Right renal pelvis (tissue), 4 donors: Measurements from ENCODE around the gene AHI1. TPM values are rescaled to one million over a fixed set of nuclear protein-coding genes. Genes with fewer than 3 reads are reported as not detected.

ENCODE experiments used
- DNase-seq, 4 donors: peaks; one replicate each; pipeline ENCODE4 v3.0.0-alpha.2; 2013; ENCODE audit warnings: low read depth in 4 of 4, low spot score in 3 of 4, missing footprints in 1 of 4
- polyA plus RNA-seq, 4 donors: library from polyadenylated mRNA; unstranded; fragments of 120-200 nt; gene quantifications; one replicate each; pipeline ENCODE4 v1.2.1, GENCODE V29; 2013; ENCODE audit not compliant: insufficient read length in 4 of 4

Gene AHI1
- polyA plus RNA-seq, 4 donors, result 47.5 to 70.1 (median 58.9) TPM

GRCh38 chr6:135464634-135465033 is 32.9 kb downstream of the AHI1 start:
- no peak for DNase-seq

GRCh38 chr6:135461208-135461607 is 36.3 kb downstream of the AHI1 start:
- DNase-seq, result no peak

GRCh38 chr6:135458051-135458450 is 39.5 kb downstream of the AHI1 start:
- DNase-seq, result no peak

- DNase-seq, result peak; percentile 23 to 35 (median 33)
These were observed 45.8 kb downstream of the AHI1 start for GRCh38 chr6:135451617-135452190.

GRCh38 chr6:135449246-135449645 is 48.3 kb downstream of the AHI1 start:
- no peak for DNase-seq

GRCh38 chr6:135440087-135440792 is 57.3 kb downstream of the AHI1 start:
- DNase-seq, result no peak

- DNase-seq, result no peak
These were observed 58.0 kb downstream of the AHI1 start for GRCh38 chr6:135439549-135439948.

GRCh38 chr6:135438907-135439535 is 58.5 kb downstream of the AHI1 start:
- DNase-seq, result no peak

GRCh38 chr6:135434991-135435390 is 62.5 kb downstream of the AHI1 start:
- DNase-seq, result no peak

- DNase-seq, result no peak
These were observed 63.4 kb downstream of the AHI1 start for GRCh38 chr6:135434095-135434494.

GRCh38 chr6:135428078-135428477 is 69.5 kb downstream of the AHI1 start:
- no peak for DNase-seq

GRCh38 chr6:135426833-135427232 is 70.7 kb downstream of the AHI1 start:
- DNase-seq, result no peak

GRCh38 chr6:135424385-135424784 is 73.2 kb downstream of the AHI1 start:
- DNase-seq, result no peak

GRCh38 chr6:135423649-135424128 is 73.9 kb downstream of the AHI1 start:
- DNase-seq, result peak in 3 of 4 donors; percentile 9 to 30 (median 23)

GRCh38 chr6:135419162-135419561 is 78.4 kb downstream of the AHI1 start:
- DNase-seq, result no peak

GRCh38 chr6:135418040-135418760 is 79.3 kb downstream of the AHI1 start:
- no peak for DNase-seq

GRCh38 chr6:135412761-135413160 is 84.8 kb downstream of the AHI1 start:
- no peak for DNase-seq

GRCh38 chr6:135411849-135412248 is 85.7 kb downstream of the AHI1 start:
- no peak for DNase-seq

- no peak for DNase-seq
These were observed 86.2 kb downstream of the AHI1 start for GRCh38 chr6:135411339-135411738.

GRCh38 chr6:135410856-135411255 is 86.7 kb downstream of the AHI1 start:
- no peak for DNase-seq

- DNase-seq, result no peak
These were observed 94.0 kb downstream of the AHI1 start for GRCh38 chr6:135403584-135403983.
